Measurements from ENCODE around the gene BMPR1A.

DNA sequence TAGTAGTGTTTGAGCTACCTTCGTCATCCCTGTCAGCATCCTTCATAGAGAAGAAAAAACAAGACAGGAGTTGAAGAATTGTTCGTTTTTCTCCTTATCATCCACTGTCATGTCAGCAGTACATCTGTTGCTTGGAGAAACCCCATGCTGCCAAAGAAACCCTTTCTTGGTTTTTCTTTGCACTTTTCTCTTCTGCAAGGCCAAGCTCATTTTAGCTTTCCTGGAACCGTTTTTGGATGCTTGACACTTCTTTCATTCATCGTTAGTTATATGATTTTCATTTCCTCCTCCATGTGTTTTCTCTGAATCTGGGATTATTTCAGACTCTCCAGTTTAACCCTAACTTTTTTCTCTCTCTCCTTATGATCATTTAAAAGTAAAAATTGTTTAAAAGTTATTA is 142.1 kb downstream of the BMPR1A start:
- TF ChIP-seq EZH2 (IDR thresholded peaks at IDR 0.05) (no peak), CTCF (IDR thresholded peaks at IDR 0.05 in 2 of 3, conservative IDR thresholded peaks at IDR 0.05 in 1 of 3; ENCODE audit: borderline replicate concordance in 1 of 3, insufficient read depth in 1 of 3, low read depth in 2 of 3, low read length in 2 of 3) (no peak)
